ENCODE measurements around the gene SERPINB1.

- TF ChIP-seq CTCF (IDR thresholded peaks at IDR 0.05) = no peak
- no peak for TF ChIP-seq POLR2A (IDR thresholded peaks at IDR 0.05)
Measured at GRCh38 chr6:2871102-2871501, 29.4 kb upstream of the SERPINB1 start.
